Gastrocnemius medialis (tissue), 4 donors: Measurements from ENCODE around the gene EGFL7. TPM values are rescaled to one million over a fixed set of nuclear protein-coding genes. Genes with fewer than 3 reads are reported as not detected.

ENCODE experiments used
- ATAC-seq, 2 donors: fragments of 150-250 bp; one replicate each; pipeline ENCODE4 v1.9.1; 2016
- DNase-seq, 2 donors: peaks; one replicate each; pipeline ENCODE4 v3.0.0-alpha.2; 2019
- H3K27ac ChIP-seq, 4 donors: fragments of 200-600 bp; sonication (generic); 1 replicate in 1 of 4; 2 replicates in 3 of 4; pipeline ENCODE4 v1.5.1; 2016 to 2018; ENCODE audit warnings: mild to moderate bottlenecking in 2 of 4, moderate library complexity in 1 of 4
- H3K27me3 ChIP-seq, 3 donors: fragments of 200-600 bp; sonication (generic) in 2 of 3; 1 replicate in 1 of 3; 2 replicates in 2 of 3; pipeline versions ENCODE4 v1.5.1 to v1.6.0; 2016 to 2019; ENCODE audit warnings: mild to moderate bottlenecking in 1 of 3, moderate library complexity in 1 of 3
- H3K36me3 ChIP-seq, 2 donors: fragments of 200-600 bp; sonication (generic) in 1 of 2; one replicate each; pipeline ENCODE4 v1.5.1; 2017 to 2018
- H3K4me1 ChIP-seq, 2 donors: fragments of 200-600 bp; sonication (generic) in 1 of 2; one replicate each; pipeline ENCODE4 v1.5.1; 2016 to 2017; ENCODE audit warnings: mild to moderate bottlenecking in 2 of 2
- H3K4me3 ChIP-seq, 4 donors: fragments of 200-600 bp; sonication (generic) in 3 of 4; 1 replicate in 1 of 4; 2 replicates in 3 of 4; pipeline ENCODE4 v1.5.1; 2016 to 2019; ENCODE audit warnings: mild to moderate bottlenecking in 2 of 4
- H3K9me3 ChIP-seq, 3 donors: fragments of 200-600 bp; sonication (generic) in 2 of 3; 1 replicate in 1 of 3; 2 replicates in 2 of 3; pipeline ENCODE4 v1.5.1; 2016 to 2019
- POLR2A ChIP-seq, 2 donors: fragments of 450-650 bp; IDR thresholded peaks; one replicate each; pipeline ENCODE4 v1.6.1; 2017; ENCODE audit warnings: antibody characterized with exemption in 2 of 2, mild to moderate bottlenecking in 2 of 2, moderate library complexity in 2 of 2
- in situ Hi-C, 4 donors: fragments of 200-750 bp; cut with MboI; loops; one replicate each; pipeline versions ENCODE4 v1.15.0 to v1.8.0; 2017; ENCODE audit warnings: low sequenced_read_pairs in 4 of 4
- intact Hi-C: fragments of 100-400 bp; cut with DNase I; formaldehyde crosslinking; loops from one replicate; pipeline ENCODE4 v1.15.1; 2023; ENCODE audit warnings: low total_unique reads
- total RNA-seq, 4 donors: library from RNA; depleted of rRNA; stranded (reverse); fragments of >200 nt; gene quantifications; one replicate each; pipeline versions ENCODE4 v1.1.0 to v1.2.3, GENCODE V29; 2016
- TF ChIP-seq, protein P1 (sequence below), 5 experiments: fragments of 450-650 bp in 3 of 5; fragments of 200-600 bp in 2 of 5; sonication (generic) in 2 of 5; IDR thresholded peaks in 4 of 5; conservative IDR thresholded peaks in 1 of 5; 1 replicate in 4 of 5; 2 replicates in 1 of 5; pipeline ENCODE4 v1.5.1; 2016 to 2019; ENCODE audit warnings: antibody characterized with exemption in 5 of 5, mild to moderate bottlenecking in 3 of 5, moderate library complexity in 3 of 5

EGFL7 gene
- total RNA-seq, 4 donors from 2014 or later: 37.4 to 74.7 (median 49.0) TPM

DNA sequence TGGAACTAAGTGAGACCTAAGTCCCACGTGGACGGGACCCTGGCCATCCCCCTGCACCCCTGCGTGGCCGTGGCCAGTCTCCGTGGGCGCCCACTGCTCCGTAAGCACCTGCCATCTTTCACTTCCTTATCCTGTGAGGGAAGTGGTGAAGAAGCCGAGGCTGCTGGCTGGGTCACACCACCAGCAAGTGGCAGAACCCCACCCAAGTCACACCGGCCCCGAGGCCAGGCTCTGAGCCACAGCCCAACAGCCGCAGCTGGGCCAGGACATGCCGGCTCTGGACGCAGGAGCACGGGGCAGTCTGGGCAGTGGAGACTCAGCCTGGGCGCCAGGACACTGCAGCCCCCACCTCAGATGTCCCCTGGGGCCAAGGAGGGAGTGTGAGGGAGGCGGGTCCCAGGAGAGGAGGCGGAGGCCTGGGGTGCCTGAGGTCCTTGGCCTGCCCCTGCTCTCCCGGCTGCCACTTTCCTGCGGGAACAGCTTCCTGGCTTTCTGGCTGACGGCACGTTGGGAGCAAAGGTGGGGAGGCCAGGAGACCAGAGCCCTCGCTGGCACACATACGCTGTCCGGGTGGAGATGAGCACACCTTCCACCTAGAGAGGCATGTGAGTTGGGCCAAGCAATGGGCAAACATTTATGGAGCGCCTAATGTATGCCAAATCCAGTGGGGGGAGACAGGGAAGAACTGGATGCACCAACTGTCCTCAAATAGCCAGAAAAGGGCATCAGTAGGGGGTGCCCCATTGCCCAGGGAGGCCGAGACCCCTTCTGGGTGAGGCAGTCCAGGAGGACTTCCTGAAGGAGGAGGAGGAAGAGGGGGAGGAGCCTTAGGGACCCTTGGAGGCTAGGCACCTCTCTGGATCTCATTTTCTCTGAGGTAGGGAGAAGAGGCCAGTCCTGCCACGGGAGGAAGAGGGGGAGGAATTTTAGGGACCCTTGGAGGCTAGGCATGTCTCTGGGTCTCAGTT is 43.9 kb upstream of the EGFL7 start:
- Histone ChIP-seq H3K4me1 (peaks cover 0 to 5% of the 10 kb centered on the region in 2 donors), H3K9me3 (no peaks in the 10 kb centered on the region), H3K36me3 (no peaks in the 10 kb centered on the region), H3K27ac (peak overlapping the region in 1 of 4 donors; percentile 10), H3K27me3 (no peaks in the 10 kb centered on the region), H3K4me3 (no peak overlapping the region)
- no peak for DNase-seq
- no peak for TF ChIP-seq POLR2A (IDR thresholded peaks at IDR 0.05)
- TF ChIP-seq, protein P1, sequence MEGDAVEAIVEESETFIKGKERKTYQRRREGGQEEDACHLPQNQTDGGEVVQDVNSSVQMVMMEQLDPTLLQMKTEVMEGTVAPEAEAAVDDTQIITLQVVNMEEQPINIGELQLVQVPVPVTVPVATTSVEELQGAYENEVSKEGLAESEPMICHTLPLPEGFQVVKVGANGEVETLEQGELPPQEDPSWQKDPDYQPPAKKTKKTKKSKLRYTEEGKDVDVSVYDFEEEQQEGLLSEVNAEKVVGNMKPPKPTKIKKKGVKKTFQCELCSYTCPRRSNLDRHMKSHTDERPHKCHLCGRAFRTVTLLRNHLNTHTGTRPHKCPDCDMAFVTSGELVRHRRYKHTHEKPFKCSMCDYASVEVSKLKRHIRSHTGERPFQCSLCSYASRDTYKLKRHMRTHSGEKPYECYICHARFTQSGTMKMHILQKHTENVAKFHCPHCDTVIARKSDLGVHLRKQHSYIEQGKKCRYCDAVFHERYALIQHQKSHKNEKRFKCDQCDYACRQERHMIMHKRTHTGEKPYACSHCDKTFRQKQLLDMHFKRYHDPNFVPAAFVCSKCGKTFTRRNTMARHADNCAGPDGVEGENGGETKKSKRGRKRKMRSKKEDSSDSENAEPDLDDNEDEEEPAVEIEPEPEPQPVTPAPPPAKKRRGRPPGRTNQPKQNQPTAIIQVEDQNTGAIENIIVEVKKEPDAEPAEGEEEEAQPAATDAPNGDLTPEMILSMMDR (IDR thresholded peaks at IDR 0.05 in 4 of 5, conservative IDR thresholded peaks at IDR 0.05 in 1 of 5): no peak
- intact Hi-C loops (no loop called here), in situ Hi-C loops (no loop called here)
- no peak for ATAC-seq

DNA sequence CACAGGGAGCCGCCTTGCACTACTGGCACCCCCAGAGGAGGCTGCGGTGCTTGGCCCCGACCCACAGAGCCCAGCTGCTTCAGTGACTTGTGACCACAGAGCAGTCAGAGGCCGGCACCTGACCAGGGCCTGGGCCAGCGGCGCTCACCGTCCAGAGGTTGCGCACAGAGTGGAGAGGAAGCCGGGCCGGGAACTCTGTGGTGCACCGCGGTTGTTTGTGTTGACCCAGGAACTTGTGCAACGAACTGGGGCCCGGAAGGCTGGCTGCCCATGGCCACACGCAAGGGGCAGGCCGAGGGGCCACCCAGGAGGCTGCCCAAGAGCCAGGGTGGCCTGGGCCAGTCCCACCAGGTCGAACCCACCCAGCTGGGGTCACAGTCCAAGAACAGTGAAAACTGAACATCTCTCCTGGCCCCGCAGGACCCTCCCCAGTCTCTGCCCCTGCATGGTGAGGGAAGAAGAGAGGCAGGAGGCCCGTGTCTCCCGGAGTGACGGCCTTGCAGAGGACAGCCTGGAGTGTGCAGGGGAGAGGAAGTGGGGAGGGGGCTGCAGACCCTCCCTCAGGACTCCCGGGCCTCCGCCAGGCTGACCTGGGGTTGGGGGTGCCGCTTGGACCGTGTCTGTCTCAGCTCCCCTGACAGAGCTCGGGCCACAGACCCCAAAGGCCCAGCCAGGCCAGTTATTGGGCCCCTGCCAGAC is 42.8 kb upstream of the EGFL7 start:
- H3K4me1 ChIP-seq: peaks cover 4 to 13% of the 10 kb centered on the region in 2 donors
- in situ Hi-C loops: no loop called here
- ATAC-seq (no peak), DNase-seq (peak; percentile 32 to 54)
- no peak overlapping the region for H3K4me3 ChIP-seq
- H3K36me3 ChIP-seq: no peaks in the 10 kb centered on the region
- TF ChIP-seq, protein P1 (IDR thresholded peaks at IDR 0.05 in 4 of 5, conservative IDR thresholded peaks at IDR 0.05 in 1 of 5): no peak
- peak in 1 of 2 donors; percentile 11 for TF ChIP-seq POLR2A (IDR thresholded peaks at IDR 0.05)
- H3K9me3 ChIP-seq: no peaks in the 10 kb centered on the region
- H3K27me3 ChIP-seq: no peaks in the 10 kb centered on the region
- H3K27ac ChIP-seq: peak overlapping the region in 1 of 4 donors; percentile 10
- intact Hi-C loops: no loop called here

DNA sequence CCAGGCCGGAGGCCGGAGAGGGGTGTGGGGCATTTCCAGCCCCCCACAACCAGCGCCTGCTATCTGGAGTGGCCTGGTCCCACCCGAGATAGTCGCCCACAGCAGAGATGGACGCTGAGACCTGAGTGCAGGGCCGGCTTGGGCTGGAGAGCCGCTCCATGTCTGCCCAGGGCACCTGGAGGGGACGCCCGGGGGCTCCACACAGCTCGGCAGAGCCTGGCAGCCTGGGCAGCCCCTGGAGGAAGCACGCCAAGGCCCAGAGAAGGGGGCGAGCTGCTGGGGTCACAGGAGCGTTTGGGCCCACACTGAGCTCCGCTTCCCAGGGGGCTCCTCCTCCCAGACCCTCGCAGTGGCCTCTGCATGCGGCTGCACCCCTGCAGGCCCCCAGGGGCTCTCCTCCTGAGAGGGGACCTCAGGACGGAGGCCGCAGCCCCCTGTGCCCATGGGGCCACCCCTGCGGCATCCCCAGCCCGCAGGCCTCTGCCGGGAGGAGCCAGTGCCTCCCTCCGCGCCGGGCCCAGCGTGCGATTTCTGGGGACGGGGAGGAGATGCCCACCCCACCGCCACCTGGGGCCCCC is 42.2 kb upstream of the EGFL7 start:
- intact Hi-C loops (no loop called here), in situ Hi-C loops (no loop called here)
- TF ChIP-seq, protein P1 (IDR thresholded peaks at IDR 0.05 in 4 of 5, conservative IDR thresholded peaks at IDR 0.05 in 1 of 5): no peak
- TF ChIP-seq POLR2A (IDR thresholded peaks at IDR 0.05): no peak
- Histone ChIP-seq H3K27me3 (no peaks in the 10 kb centered on the region), H3K27ac (no peak overlapping the region), H3K4me1 (peaks cover 11 to 19% of the 10 kb centered on the region in 2 donors), H3K36me3 (no peaks in the 10 kb centered on the region), H3K9me3 (no peaks in the 10 kb centered on the region), H3K4me3 (no peak overlapping the region)
- ATAC-seq (no peak), DNase-seq (no peak)

DNA sequence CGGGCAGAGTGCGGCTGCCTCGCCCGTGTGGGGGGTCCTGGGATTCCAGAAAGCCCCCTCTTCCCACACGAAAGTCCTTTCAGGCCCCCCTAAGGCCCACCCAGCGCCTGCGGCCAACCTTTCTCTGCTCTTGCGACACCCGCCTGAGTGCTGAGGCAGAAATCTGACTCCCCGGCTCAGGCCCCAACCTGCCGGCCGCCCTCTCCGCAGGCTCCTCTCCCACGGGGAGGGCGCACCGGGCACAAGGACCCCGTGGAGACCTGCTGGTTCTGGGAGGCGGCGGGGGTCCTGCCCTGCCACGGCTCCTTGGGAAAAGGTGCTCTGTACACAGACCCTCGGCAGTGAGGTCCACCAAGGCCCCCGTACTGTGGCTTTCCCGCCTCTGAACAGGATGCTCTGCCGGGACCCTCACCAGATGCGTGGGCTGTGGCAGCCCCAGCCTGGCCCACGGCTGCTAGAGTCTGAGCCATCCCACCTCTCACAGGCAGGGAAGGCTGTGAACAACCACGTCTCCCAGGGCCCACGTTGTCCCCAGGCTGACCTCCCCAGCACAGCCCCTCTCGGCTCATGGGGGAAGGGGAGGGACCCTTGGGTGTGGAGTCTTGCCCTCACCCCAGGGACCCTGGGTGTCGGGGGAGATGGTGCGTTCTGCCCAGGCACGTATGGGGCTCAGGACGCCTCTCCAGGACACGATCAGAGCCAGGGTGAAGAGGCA is 41.5 kb upstream of the EGFL7 start:
- H3K36me3 ChIP-seq: no peaks in the 10 kb centered on the region
- TF ChIP-seq POLR2A (IDR thresholded peaks at IDR 0.05): no peak
- TF ChIP-seq, protein P1 (IDR thresholded peaks at IDR 0.05 in 4 of 5, conservative IDR thresholded peaks at IDR 0.05 in 1 of 5): no peak
- no peaks in the 10 kb centered on the region for H3K9me3 ChIP-seq
- intact Hi-C loops (no loop called here), in situ Hi-C loops (no loop called here)
- H3K4me3 ChIP-seq: no peak overlapping the region
- no peak for DNase-seq
- ATAC-seq: no peak
- no peaks in the 10 kb centered on the region for H3K27me3 ChIP-seq
- H3K4me1 ChIP-seq: peaks cover 17 to 25% of the 10 kb centered on the region in 2 donors
- H3K27ac ChIP-seq: no peak overlapping the region
